ENCODE measurements around the gene CYB5D1. TPM values are rescaled to one million over a fixed set of nuclear protein-coding genes. Genes with fewer than 3 reads are reported as not detected.

Gene CYB5D1
- total RNA-seq, 1 donor, result 11.2 TPM

- DNase-seq (ENCODE audit: low read depth), result peak; percentile 75
- TF ChIP-seq CTCF (IDR thresholded peaks at IDR 0.05; ENCODE audit: insufficient read depth, low read length), result peak; percentile 62
- H3K4me3 ChIP-seq (ENCODE audit: low read depth, low read length), result no peak overlapping the region
Measured at GRCh38 chr17:7897773-7898172, 40.0 kb downstream of the CYB5D1 start.

- no peak for DNase-seq (ENCODE audit: low read depth)
- H3K4me3 ChIP-seq (ENCODE audit: low read depth, low read length), result no peak overlapping the region
- TF ChIP-seq CTCF (IDR thresholded peaks at IDR 0.05; ENCODE audit: insufficient read depth, low read length), result no peak
Measured at GRCh38 chr17:7903154-7904103, 45.6 kb downstream of the CYB5D1 start.

GRCh38 chr17:7909089-7909488, 51.3 kb downstream of the CYB5D1 start:
- no peak for TF ChIP-seq CTCF (IDR thresholded peaks at IDR 0.05; ENCODE audit: insufficient read depth, low read length)
- no peak for DNase-seq (ENCODE audit: low read depth)
- H3K4me3 ChIP-seq (ENCODE audit: low read depth, low read length), result no peak overlapping the region

GRCh38 chr17:7910281-7910680, 52.5 kb downstream of the CYB5D1 start:
- no peak for TF ChIP-seq CTCF (IDR thresholded peaks at IDR 0.05; ENCODE audit: insufficient read depth, low read length)
- DNase-seq (ENCODE audit: low read depth), result no peak
- H3K4me3 ChIP-seq (ENCODE audit: low read depth, low read length), result no peak overlapping the region

DNA sequence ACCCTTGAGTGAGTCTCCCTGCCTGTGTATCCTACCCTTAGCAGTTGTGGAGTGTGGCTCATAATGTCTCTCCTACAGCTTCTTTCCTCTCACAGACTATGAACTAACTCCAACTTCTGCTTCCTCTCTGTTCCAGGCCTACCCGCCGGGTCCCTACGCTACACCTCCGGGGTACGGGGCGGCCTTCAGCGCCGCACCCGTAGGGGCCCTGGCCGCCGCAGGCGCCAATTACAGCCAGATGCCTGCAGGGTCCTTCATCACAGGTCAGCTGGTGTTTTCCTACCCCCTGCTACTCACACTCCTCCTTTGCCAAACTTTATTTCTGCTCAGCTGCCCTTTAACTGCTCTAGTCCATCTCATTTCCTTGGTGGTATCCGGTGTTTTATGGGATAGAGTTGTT, 52.9 kb downstream of the CYB5D1 start:
- no peak for DNase-seq (ENCODE audit: low read depth)
- TF ChIP-seq CTCF (IDR thresholded peaks at IDR 0.05; ENCODE audit: insufficient read depth, low read length), result no peak

GRCh38 chr17:7911116-7911515, 53.3 kb downstream of the CYB5D1 start:
- no peak overlapping the region for H3K4me3 ChIP-seq (ENCODE audit: low read depth, low read length)
- TF ChIP-seq CTCF (IDR thresholded peaks at IDR 0.05; ENCODE audit: insufficient read depth, low read length), result no peak
- DNase-seq (ENCODE audit: low read depth), result no peak

More for the DNA sequence above, 52.9 kb downstream of the CYB5D1 start:
- no peak overlapping the region for H3K4me3 ChIP-seq (ENCODE audit: low read depth, low read length)

Small RNA genes lying within 50 kb of the gene (small RNA-seq; reads per million reads assigned to genes)
- 4.6 reads per million, percentile 88 among the genes with 10 or more reads in this experiment for gene SCARNA21

Other genes with a start within 250 kb of the CYB5D1 start
- 27.1 and 33.1 TPM in 2 replicates for gene FXR2, start 243.1 kb upstream of the CYB5D1 start, total RNA-seq (ENCODE audit: low replicate concordance)
- 34.5 and 82.2 TPM in 2 replicates for gene SAT2, start 230.2 kb upstream of the CYB5D1 start, total RNA-seq (ENCODE audit: low replicate concordance)
- 0.25 and 0.36 TPM in 2 replicates for gene SHBG, start 227.9 kb upstream of the CYB5D1 start, total RNA-seq (ENCODE audit: low replicate concordance)
- gene ATP1B2, start 207.1 kb upstream of the CYB5D1 start, total RNA-seq (ENCODE audit: low replicate concordance), result not detected in 2 replicates
- gene TP53, start 170.5 kb upstream of the CYB5D1 start, total RNA-seq (ENCODE audit: low replicate concordance), result 17.8 and 68.7 TPM in 2 replicates
- gene WRAP53, start 169.5 kb upstream of the CYB5D1 start, total RNA-seq (ENCODE audit: low replicate concordance), result 7.4 and 11.0 TPM in 2 replicates
- gene EFNB3, start 152.8 kb upstream of the CYB5D1 start, total RNA-seq (ENCODE audit: low replicate concordance), result 0.90 and 3.9 TPM in 2 replicates
- gene DNAH2, start 140.3 kb upstream of the CYB5D1 start, total RNA-seq (ENCODE audit: low replicate concordance), result under 0.01 TPM in 1 of 2 replicates, not detected in the other
- gene KDM6B, start 23.8 kb upstream of the CYB5D1 start, total RNA-seq (ENCODE audit: low replicate concordance), result 5.7 and 32.1 TPM in 2 replicates
- 0.18 TPM in 1 of 2 replicates, not detected in the other for gene TMEM88, start 2.9 kb upstream of the CYB5D1 start, total RNA-seq (ENCODE audit: low replicate concordance)
- 39.1 and 41.1 TPM in 2 replicates for gene NAA38, start 444 bp upstream of the CYB5D1 start, total RNA-seq (ENCODE audit: low replicate concordance)
- gene CHD3, start 30.8 kb downstream of the CYB5D1 start, total RNA-seq (ENCODE audit: low replicate concordance), result 81.5 and 143 TPM in 2 replicates
- gene RNF227, start 58.3 kb downstream of the CYB5D1 start, total RNA-seq (ENCODE audit: low replicate concordance), result 2.8 and 27.4 TPM in 2 replicates
- gene KCNAB3, start 71.9 kb downstream of the CYB5D1 start, total RNA-seq (ENCODE audit: low replicate concordance), result 1.3 TPM in 1 of 2 replicates, not detected in the other
- 15.3 and 48.8 TPM in 2 replicates for gene TRAPPC1, start 73.9 kb downstream of the CYB5D1 start, total RNA-seq (ENCODE audit: low replicate concordance)
- gene CNTROB, start 74.2 kb downstream of the CYB5D1 start, total RNA-seq (ENCODE audit: low replicate concordance), result 31.4 and 34.9 TPM in 2 replicates
- gene GUCY2D, start 144.6 kb downstream of the CYB5D1 start, total RNA-seq (ENCODE audit: low replicate concordance), result not detected in 2 replicates
- 0.57 TPM in 1 of 2 replicates, not detected in the other for gene ALOX15B, start 181.1 kb downstream of the CYB5D1 start, total RNA-seq (ENCODE audit: low replicate concordance)
- not detected in 2 replicates for gene ALOX12B, start 229.7 kb downstream of the CYB5D1 start, total RNA-seq (ENCODE audit: low replicate concordance)